Measurements from ENCODE around the gene HBP1. TPM values are rescaled to one million over a fixed set of nuclear protein-coding genes. Genes with fewer than 3 reads are reported as not detected.

The HBP1 gene
- total and polyA plus RNA-seq, 2 of the 13 experiments (the other 11 are each of a cell fraction or from before 2014, with no cell fraction given): 22.9 to 44.1 TPM

DNA sequence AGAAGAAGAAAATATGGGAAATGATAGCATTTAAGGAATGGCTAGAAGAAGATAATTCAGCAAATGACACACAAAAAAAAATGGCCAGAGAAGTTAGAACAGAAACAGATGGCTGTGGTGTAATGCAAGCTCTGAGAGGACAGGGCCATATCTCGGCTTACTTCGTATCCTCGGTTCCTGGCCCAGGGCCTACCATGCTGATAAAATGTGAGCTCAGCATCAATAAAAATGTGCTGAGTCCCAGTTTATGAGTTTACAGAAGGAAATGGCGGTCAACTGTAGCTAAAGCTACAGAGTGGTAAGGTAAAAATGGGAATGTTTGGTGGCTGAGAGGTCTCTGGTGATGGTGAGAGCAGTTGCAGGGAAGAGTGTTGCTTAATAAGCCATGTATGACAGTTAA is 40.8 kb downstream of the HBP1 start (continued):
- TF ChIP-seq ZNF329 (CRISPR knock-in tag; IDR thresholded peaks at IDR 0.05; ENCODE audit: low read depth): no peak
- no peak for TF ChIP-seq ZNF274 (CRISPR knock-in tag; IDR thresholded peaks at IDR 0.05)
- no peak for TF ChIP-seq STAG1 (CRISPR knock-in tag; IDR thresholded peaks at IDR 0.05)
- TF ChIP-seq, protein P1, sequence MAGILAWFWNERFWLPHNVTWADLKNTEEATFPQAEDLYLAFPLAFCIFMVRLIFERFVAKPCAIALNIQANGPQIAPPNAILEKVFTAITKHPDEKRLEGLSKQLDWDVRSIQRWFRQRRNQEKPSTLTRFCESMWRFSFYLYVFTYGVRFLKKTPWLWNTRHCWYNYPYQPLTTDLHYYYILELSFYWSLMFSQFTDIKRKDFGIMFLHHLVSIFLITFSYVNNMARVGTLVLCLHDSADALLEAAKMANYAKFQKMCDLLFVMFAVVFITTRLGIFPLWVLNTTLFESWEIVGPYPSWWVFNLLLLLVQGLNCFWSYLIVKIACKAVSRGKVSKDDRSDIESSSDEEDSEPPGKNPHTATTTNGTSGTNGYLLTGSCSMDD (CRISPR knock-in tag; IDR thresholded peaks at IDR 0.05): no peak
- TF ChIP-seq MBNL3 (CRISPR knock-in tag; conservative IDR thresholded peaks at IDR 0.05): no peak
- TF ChIP-seq ZNF251 (CRISPR knock-in tag; IDR thresholded peaks at IDR 0.05): no peak
- TF ChIP-seq, protein P2, sequence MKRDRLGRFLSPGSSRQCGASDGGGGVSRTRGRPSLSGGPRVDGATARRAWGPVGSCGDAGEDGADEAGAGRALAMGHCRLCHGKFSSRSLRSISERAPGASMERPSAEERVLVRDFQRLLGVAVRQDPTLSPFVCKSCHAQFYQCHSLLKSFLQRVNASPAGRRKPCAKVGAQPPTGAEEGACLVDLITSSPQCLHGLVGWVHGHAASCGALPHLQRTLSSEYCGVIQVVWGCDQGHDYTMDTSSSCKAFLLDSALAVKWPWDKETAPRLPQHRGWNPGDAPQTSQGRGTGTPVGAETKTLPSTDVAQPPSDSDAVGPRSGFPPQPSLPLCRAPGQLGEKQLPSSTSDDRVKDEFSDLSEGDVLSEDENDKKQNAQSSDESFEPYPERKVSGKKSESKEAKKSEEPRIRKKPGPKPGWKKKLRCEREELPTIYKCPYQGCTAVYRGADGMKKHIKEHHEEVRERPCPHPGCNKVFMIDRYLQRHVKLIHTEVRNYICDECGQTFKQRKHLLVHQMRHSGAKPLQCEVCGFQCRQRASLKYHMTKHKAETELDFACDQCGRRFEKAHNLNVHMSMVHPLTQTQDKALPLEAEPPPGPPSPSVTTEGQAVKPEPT (CRISPR knock-in tag; IDR thresholded peaks at IDR 0.05; ENCODE audit: low read depth): no peak
- TF ChIP-seq MYNN (CRISPR knock-in tag; IDR thresholded peaks at IDR 0.05; ENCODE audit: low read depth): no peak
- TF ChIP-seq EEA1 (CRISPR knock-in tag; IDR thresholded peaks at IDR 0.05; ENCODE audit: borderline replicate concordance): no peak
- TF ChIP-seq KLF12 (CRISPR knock-in tag; IDR thresholded peaks at IDR 0.05; ENCODE audit: borderline replicate concordance): no peak

DNA sequence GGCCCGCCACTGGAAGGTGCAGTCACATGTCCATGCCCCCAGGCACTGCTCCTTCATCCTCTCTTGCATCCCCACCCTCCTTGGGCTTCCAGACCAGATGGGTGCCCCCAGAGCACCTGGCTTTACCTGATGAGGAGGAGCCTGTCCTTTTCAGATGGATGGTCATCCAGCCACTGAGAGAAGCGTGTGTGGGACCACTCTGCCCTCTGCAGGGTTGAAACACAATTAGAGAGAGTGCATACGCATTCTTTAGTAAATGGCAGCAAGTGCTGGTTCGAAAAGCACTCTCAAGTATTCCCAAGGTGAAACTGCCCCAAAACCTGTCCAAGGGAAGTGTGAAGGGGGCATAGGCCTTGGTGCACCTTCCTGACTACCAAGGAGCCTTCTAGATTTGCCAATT is 41.6 kb downstream of the HBP1 start:
- WGBS (ENCODE audit: low lambda C conversion rate): 100% methylated on average over 4 of the region's 4 CpGs
- Histone ChIP-seq H3K27ac (ENCODE audit: extremely low read length, insufficient read depth, low read length) (no peak overlapping the region), H3K4me2 (ENCODE audit: low read depth, low read length) (no peak overlapping the region), H3K4me1 (ENCODE audit: insufficient read depth, low read length) (no peaks in the 10 kb centered on the region), H4K20me1 (ENCODE audit: insufficient read depth, low read length) (no peaks in the 10 kb centered on the region), H3K79me2 (ENCODE audit: insufficient read depth, low read length) (no peaks in the 10 kb centered on the region), H3K4me3 (replicated peaks in 1 of 3; ENCODE audit: insufficient read depth in 1 of 3, low read depth in 2 of 3, low read length in 3 of 3) (no peak overlapping the region), H3K9me3 (ENCODE audit: low read length) (no peaks in the 10 kb centered on the region), H2AFZ (ENCODE audit: low read length) (no peak overlapping the region), H3K9ac (ENCODE audit: insufficient read depth, low read depth, low read length) (no peak overlapping the region), H3K36me3 (replicated peaks in 1 of 2; ENCODE audit: control insufficient read depth in 1 of 2, insufficient read depth in 2 of 2, low read length in 2 of 2) (peaks cover 6 to 32% of the 10 kb centered on the region in 2 experiments), H3K27me3 (ENCODE audit: control insufficient read depth in 1 of 2, insufficient read depth in 2 of 2, low read length in 2 of 2) (no peaks in the 10 kb centered on the region)
- DNase-seq (ENCODE audit: low spot score) (no peak), ATAC-seq (no peak; the same call in 2 of the 3 replicates), FAIRE-seq (no peak)
- in situ Hi-C loops (cut with HindIII; ENCODE audit: extremely low pct_ligation_motif_present, low pct_unique_long_range_greater_than_20kb): loop anchor here (25.0 kb wide), 2 partner anchors 502 to 677 kb away; partner anchors contain the start of gene DLD
- intact Hi-C loops (cut with micrococcal nuclease; ENCODE audit: unreplicated experiment): no loop called here
- no TSS peak for BruUV-seq (replicated peaks)
- POLR2A ChIA-PET: no interaction called here
- CTCF ChIA-PET (ENCODE audit: low intra/inter-chr PET ratio, low total read pairs): no interaction called here
- TF ChIP-seq, protein P3, sequence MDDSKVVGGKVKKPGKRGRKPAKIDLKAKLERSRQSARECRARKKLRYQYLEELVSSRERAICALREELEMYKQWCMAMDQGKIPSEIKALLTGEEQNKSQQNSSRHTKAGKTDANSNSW (CRISPR knock-in tag; IDR thresholded peaks at IDR 0.05; ENCODE audit: borderline replicate concordance): no peak
- TF ChIP-seq ZSCAN25 (CRISPR knock-in tag; IDR thresholded peaks at IDR 0.05) (no peak), NKX3-1 (CRISPR knock-in tag; IDR thresholded peaks at IDR 0.05) (no peak), PRMT3 (CRISPR knock-in tag; IDR thresholded peaks at IDR 0.05; ENCODE audit: borderline replicate concordance, low read depth) (no peak), ZFP41 (CRISPR knock-in tag; IDR thresholded peaks at IDR 0.05; ENCODE audit: borderline replicate concordance) (no peak)
- TF ChIP-seq, protein P4, sequence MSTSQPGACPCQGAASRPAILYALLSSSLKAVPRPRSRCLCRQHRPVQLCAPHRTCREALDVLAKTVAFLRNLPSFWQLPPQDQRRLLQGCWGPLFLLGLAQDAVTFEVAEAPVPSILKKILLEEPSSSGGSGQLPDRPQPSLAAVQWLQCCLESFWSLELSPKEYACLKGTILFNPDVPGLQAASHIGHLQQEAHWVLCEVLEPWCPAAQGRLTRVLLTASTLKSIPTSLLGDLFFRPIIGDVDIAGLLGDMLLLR (CRISPR knock-in tag; IDR thresholded peaks at IDR 0.05): no peak
- TF ChIP-seq, protein P5, sequence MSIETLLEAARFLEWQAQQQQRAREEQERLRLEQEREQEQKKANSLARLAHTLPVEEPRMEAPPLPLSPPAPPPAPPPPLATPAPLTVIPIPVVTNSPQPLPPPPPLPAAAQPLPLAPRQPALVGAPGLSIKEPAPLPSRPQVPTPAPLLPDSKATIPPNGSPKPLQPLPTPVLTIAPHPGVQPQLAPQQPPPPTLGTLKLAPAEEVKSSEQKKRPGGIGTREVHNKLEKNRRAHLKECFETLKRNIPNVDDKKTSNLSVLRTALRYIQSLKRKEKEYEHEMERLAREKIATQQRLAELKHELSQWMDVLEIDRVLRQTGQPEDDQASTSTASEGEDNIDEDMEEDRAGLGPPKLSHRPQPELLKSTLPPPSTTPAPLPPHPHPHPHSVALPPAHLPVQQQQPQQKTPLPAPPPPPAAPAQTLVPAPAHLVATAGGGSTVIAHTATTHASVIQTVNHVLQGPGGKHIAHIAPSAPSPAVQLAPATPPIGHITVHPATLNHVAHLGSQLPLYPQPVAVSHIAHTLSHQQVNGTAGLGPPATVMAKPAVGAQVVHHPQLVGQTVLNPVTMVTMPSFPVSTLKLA (IDR thresholded peaks at IDR 0.05): no peak
- TF ChIP-seq, protein P6, sequence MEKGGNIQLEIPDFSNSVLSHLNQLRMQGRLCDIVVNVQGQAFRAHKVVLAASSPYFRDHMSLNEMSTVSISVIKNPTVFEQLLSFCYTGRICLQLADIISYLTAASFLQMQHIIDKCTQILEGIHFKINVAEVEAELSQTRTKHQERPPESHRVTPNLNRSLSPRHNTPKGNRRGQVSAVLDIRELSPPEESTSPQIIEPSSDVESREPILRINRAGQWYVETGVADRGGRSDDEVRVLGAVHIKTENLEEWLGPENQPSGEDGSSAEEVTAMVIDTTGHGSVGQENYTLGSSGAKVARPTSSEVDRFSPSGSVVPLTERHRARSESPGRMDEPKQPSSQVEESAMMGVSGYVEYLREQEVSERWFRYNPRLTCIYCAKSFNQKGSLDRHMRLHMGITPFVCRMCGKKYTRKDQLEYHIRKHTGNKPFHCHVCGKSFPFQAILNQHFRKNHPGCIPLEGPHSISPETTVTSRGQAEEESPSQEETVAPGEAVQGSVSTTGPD (CRISPR knock-in tag; IDR thresholded peaks at IDR 0.05): no peak

Measured in HepG2 (cell line).